HepG2 (cell line): ENCODE measurements around the gene ZSCAN26. TPM values are rescaled to one million over a fixed set of nuclear protein-coding genes. Genes with fewer than 3 reads are reported as not detected.

ENCODE experiments used
- ELF4 ChIP-seq: sonication (generic); formaldehyde crosslinking; IDR thresholded peaks from 2 replicates; pipeline ENCODE4 v1.5.0; 2020; ENCODE audit warnings: missing genetic modification reagents, mild to moderate bottlenecking, moderate library complexity, borderline replicate concordance
- ESRRA ChIP-seq: sonication (generic); formaldehyde crosslinking; IDR thresholded peaks from 2 replicates; pipeline ENCODE4 v1.5.1; 2020; ENCODE audit warnings: mild to moderate bottlenecking, low read depth, missing genetic modification reagents
- FOSL1 ChIP-seq: sonication (generic); formaldehyde crosslinking; IDR thresholded peaks from 2 replicates; pipeline ENCODE4 v1.9.0; 2021; ENCODE audit warnings: missing genetic modification reagents, borderline replicate concordance
- FOXA3 ChIP-seq: IDR thresholded peaks from 2 replicates; pipeline ENCODE4 v1.6.1; 2016; ENCODE audit warnings: missing genetic modification reagents, missing compliant biosample characterization
- GMEB1 ChIP-seq: sonication (generic); formaldehyde crosslinking; IDR thresholded peaks from 2 replicates; pipeline ENCODE4 v1.5.1; 2020; ENCODE audit warnings: missing genetic modification reagents, mild to moderate bottlenecking, borderline replicate concordance
- HMG20B ChIP-seq: conservative IDR thresholded peaks from 2 replicates; pipeline ENCODE4 v1.6.1; 2016; ENCODE audit warnings: missing genetic modification reagents, missing compliant biosample characterization
- MXI1 ChIP-seq: IDR thresholded peaks from 3 replicates; pipeline ENCODE4 v1.6.1; 2012; ENCODE audit warnings: low read depth, low read length, inconsistent platforms, borderline replicate concordance
- NONO ChIP-seq, 2 experiments: fragments of 450-650 bp in 1 of 2; sonication (generic) in 1 of 2; formaldehyde crosslinking in 1 of 2; IDR thresholded peaks in 1 of 2; conservative IDR thresholded peaks in 1 of 2; 2 replicates each; pipeline versions ENCODE4 v1.6.1 to v1.8.0; 2017 to 2022; ENCODE audit warnings: mild to moderate bottlenecking in 1 of 2, missing genetic modification reagents in 1 of 2, moderate library complexity in 1 of 2
- PHB2 ChIP-seq: fragments of 450-650 bp; IDR thresholded peaks from 2 replicates; pipeline ENCODE4 v1.6.1; 2018; ENCODE audit not compliant: partially characterized antibody
- PHF21A ChIP-seq: sonication (generic); formaldehyde crosslinking; IDR thresholded peaks from 2 replicates; pipeline ENCODE4 v1.5.0; 2020; ENCODE audit warnings: mild to moderate bottlenecking, missing genetic modification reagents
- RELA ChIP-seq: sonication (generic); formaldehyde crosslinking; IDR thresholded peaks from 2 replicates; pipeline ENCODE4 v1.4.0; 2020; ENCODE audit warnings: missing genetic modification reagents
- SKI ChIP-seq: fragments of 450-650 bp; IDR thresholded peaks from one replicate; pipeline ENCODE4 v1.6.1; 2018; ENCODE audit warnings: mild to moderate bottlenecking; ENCODE audit not compliant: partially characterized antibody
- SOX5 ChIP-seq: IDR thresholded peaks from 2 replicates; pipeline ENCODE4 v1.6.1; 2016; ENCODE audit warnings: borderline replicate concordance
- SOX6 ChIP-seq, 2 experiments: fragments of 450-650 bp in 1 of 2; sonication (generic) in 1 of 2; formaldehyde crosslinking in 1 of 2; IDR thresholded peaks; 2 replicates each; pipeline versions ENCODE4 v1.4.0 to v1.6.1; 2017 to 2020; ENCODE audit warnings: antibody characterized with exemption in 1 of 2, mild to moderate bottlenecking in 1 of 2, missing genetic modification reagents in 1 of 2
- TFAP4 ChIP-seq: sonication (generic); IDR thresholded peaks from 2 replicates; pipeline ENCODE4 v1.6.1; 2016; ENCODE audit warnings: low read depth, borderline replicate concordance
- ZBTB43 ChIP-seq: sonication (generic); formaldehyde crosslinking; conservative IDR thresholded peaks from 2 replicates; pipeline ENCODE4 v1.4.0; 2020; ENCODE audit warnings: missing genetic modification reagents
- ZNF234 ChIP-seq: sonication (generic); formaldehyde crosslinking; conservative IDR thresholded peaks from 2 replicates; pipeline ENCODE4 v1.5.1; 2020; ENCODE audit warnings: mild to moderate bottlenecking, missing genetic modification reagents
- ZNF24 ChIP-seq: fragments of 450-650 bp; IDR thresholded peaks from 2 replicates; pipeline ENCODE4 v1.6.1; 2017; ENCODE audit warnings: antibody characterized with exemption, mild to moderate bottlenecking
- ZNF567 ChIP-seq: sonication (generic); formaldehyde crosslinking; IDR thresholded peaks from 2 replicates; pipeline ENCODE4 v1.8.1; 2023; ENCODE audit warnings: mild to moderate bottlenecking, missing genetic modification reagents, borderline replicate concordance
- ZNF740 ChIP-seq: sonication (generic); formaldehyde crosslinking; IDR thresholded peaks from 2 replicates; pipeline ENCODE4 v1.4.0; 2020; ENCODE audit warnings: missing genetic modification reagents
- ZNF780A ChIP-seq: sonication (generic); formaldehyde crosslinking; IDR thresholded peaks from 2 replicates; pipeline ENCODE4 v1.8.0; 2022; ENCODE audit warnings: mild to moderate bottlenecking, missing genetic modification reagents, moderate library complexity
- polyA plus RNA-seq, 8 experiments: library from polyadenylated mRNA; depleted of rRNA in 3 of 8; stranded (reverse) in 7 of 8; unstranded in 1 of 8; fragments of >200 nt; fragmentation: Illumina TruSeq in 4 of 8; extraction: Trizol in 4 of 8; gene quantifications; 2 replicates each; pipeline versions ENCODE4 v1.2.1 to v1.2.3, GENCODE V29; 2011 to 2016; ENCODE audit warnings: low read depth in 4 of 8, missing spikeins in 1 of 8, mixed read lengths in 1 of 8; ENCODE audit not compliant: insufficient read depth in 1 of 8
- total RNA-seq, 5 experiments: library from RNA; depleted of rRNA; stranded (reverse); fragments of >200 nt; fragmentation: Illumina TruSeq; extraction: Trizol; gene quantifications; 2 replicates each; pipeline ENCODE4 v1.2.3, GENCODE V29; 2016; ENCODE audit warnings: low read depth in 1 of 5
- TF ChIP-seq, protein P1 (sequence below): sonication (generic); formaldehyde crosslinking; conservative IDR thresholded peaks from 2 replicates; pipeline ENCODE4 v1.4.0; 2020; ENCODE audit warnings: missing genetic modification reagents

Gene ZSCAN26
- total and polyA plus RNA-seq, 2 of the 13 experiments (the other 11 are each of a cell fraction or from before 2014, with no cell fraction given) = 12.0 to 15.6 TPM

DNA sequence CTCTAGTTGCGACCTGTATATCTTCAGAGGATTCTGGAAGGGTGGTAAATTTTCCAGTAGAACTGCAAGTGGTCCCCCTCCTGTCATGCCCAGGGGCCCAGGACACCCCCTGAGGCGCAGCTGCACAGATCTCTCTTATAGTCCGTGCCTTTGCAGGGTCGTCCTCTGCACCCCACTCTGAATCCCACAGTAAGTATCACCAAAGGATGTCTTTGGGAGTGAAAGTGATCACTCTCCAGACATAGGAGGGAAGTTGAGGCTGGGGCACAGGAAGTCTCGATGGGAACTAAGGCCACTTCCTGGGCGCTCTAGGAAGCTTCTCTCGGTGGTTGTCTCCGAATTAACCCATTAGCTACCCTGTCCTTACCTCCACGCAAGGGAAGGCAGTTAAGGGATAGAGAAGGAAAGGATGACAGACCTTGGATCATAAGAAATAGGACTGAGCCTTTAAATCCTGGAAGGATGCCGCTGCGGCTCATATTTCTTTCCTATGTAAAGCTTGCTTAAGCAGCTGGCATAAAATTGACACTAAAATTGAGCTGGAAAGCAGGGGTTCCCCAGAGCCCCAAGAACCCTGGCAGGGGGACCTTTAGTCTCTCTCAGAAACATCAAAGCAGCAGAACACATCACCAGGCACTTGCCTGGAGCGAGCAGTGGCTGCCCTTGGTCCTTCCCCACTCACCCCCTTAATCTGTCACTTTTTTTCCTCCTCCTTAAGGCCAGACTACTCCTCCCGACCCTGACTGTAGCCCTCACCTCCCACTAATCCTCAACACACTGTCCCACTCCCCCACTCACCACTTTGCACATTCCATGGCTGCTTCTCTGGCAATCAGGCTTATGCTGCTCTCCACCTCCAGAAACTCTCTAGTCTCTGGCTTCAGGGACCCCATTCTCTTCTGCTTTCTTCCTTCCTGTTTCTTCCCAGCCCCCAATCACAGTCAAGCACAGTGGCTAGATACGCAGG is 14.7 kb upstream of the ZSCAN26 start, which contains the start of gene ZKSCAN4 (continued):
- no peak for TF ChIP-seq TFAP4
- no peak for TF ChIP-seq PHB2
- TF ChIP-seq SOX5 (CRISPR knock-in tag) = no peak
- peak; percentile 68 for TF ChIP-seq SKI
- no peak for TF ChIP-seq ZNF780A (CRISPR knock-in tag)
- peak; percentile 63; the same call in 1 of the 3 replicates for TF ChIP-seq MXI1
- TF ChIP-seq SOX6 (IDR thresholded peaks at IDR 0.05) = no peak
- peak; percentile 40; the same call in 1 of the 2 replicates for TF ChIP-seq SOX6 (CRISPR knock-in tag; IDR thresholded peaks at IDR 0.05)
- TF ChIP-seq RELA = no peak
- no peak for TF ChIP-seq NONO (IDR thresholded peaks at IDR 0.05)
- peak; percentile 76 for TF ChIP-seq NONO (CRISPR knock-in tag; conservative IDR thresholded peaks at IDR 0.05)
- TF ChIP-seq ZNF24 = peak; percentile 78
- TF ChIP-seq PHF21A = peak; percentile 85
- TF ChIP-seq ELF4 = no peak
- no peak for TF ChIP-seq FOSL1 (CRISPR knock-in tag)
- no peak for TF ChIP-seq ESRRA
- TF ChIP-seq ZNF567 (CRISPR knock-in tag) = peak; percentile 81; the same call in 1 of the 2 replicates
- peak; percentile 70; the same call in 1 of the 2 replicates for TF ChIP-seq HMG20B (CRISPR knock-in tag)
- no peak for TF ChIP-seq ZBTB43 (CRISPR knock-in tag)
- TF ChIP-seq, protein P1, sequence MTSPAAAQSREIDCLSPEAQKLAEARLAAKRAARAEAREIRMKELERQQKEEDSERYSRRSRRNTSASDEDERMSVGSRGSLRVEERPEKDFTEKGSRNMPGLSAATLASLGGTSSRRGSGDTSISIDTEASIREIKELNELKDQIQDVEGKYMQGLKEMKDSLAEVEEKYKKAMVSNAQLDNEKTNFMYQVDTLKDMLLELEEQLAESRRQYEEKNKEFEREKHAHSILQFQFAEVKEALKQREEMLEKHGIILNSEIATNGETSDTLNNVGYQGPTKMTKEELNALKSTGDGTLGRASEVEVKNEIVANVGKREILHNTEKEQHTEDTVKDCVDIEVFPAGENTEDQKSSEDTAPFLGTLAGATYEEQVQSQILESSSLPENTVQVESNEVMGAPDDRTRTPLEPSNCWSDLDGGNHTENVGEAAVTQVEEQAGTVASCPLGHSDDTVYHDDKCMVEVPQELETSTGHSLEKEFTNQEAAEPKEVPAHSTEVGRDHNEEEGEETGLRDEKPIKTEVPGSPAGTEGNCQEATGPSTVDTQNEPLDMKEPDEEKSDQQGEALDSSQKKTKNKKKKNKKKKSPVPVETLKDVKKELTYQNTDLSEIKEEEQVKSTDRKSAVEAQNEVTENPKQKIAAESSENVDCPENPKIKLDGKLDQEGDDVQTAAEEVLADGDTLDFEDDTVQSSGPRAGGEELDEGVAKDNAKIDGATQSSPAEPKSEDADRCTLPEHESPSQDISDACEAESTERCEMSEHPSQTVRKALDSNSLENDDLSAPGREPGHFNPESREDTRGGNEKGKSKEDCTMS (CRISPR knock-in tag) = no peak
- peak; percentile 68 for TF ChIP-seq FOXA3 (CRISPR knock-in tag)
- TF ChIP-seq ZNF234 = no peak
- TF ChIP-seq ZNF740 = no peak
- TF ChIP-seq GMEB1 = peak; percentile 58; the same call in 1 of the 2 replicates
